Stimulated activated CD4-positive, alpha-beta T cell treated with anti-CD3 and anti-CD28 coated beads, Interleukin-12 subunit alpha, Interleukin-12 subunit beta, amount 100 ng/mL, for 24 hours (primary cell): ENCODE data around the gene MARF1.
"Not testable (repeated sequence)": the region's sequence is repeated elsewhere in the genome, so short reads cannot be mapped to it uniquely, and the experiment has no call there.

Experiments used
- DNase-seq, 2 experiments: peaks; one replicate each; pipeline ENCODE4 v3.0.0-alpha.2; 2020; ENCODE audit warnings: low read depth in 2 of 2

The MARF1 gene

DNA sequence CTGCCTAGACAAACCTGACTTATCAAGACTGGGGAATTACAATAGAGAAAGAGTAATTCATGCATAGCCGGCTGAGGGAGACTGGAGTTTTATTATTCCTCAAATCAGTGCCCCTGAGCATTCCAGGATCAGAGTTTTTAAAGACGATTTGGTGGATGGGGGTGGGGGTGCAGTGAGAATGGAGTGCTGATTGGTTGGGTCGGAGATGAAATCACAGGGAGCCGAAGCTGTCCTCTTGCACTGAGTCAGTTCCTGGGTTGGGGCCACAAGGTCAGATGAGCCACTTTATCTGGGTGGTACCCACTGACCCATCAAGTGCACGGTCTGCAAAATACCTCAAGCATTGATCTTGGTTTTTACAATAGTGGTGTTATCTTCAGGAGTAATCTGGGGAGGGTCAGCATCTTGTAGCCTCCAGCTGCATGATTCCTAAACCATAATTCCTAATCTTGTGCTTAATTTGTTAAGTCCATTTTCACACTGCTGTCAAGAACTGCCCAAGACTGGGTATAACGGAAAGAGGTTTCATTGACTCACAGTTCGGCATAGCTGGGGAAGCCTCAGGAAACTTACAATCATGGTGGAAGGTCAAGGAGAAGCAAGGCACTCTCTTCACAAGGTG lies 69.6 kb downstream of the MARF1 start:
- no peak for DNase-seq

DNA sequence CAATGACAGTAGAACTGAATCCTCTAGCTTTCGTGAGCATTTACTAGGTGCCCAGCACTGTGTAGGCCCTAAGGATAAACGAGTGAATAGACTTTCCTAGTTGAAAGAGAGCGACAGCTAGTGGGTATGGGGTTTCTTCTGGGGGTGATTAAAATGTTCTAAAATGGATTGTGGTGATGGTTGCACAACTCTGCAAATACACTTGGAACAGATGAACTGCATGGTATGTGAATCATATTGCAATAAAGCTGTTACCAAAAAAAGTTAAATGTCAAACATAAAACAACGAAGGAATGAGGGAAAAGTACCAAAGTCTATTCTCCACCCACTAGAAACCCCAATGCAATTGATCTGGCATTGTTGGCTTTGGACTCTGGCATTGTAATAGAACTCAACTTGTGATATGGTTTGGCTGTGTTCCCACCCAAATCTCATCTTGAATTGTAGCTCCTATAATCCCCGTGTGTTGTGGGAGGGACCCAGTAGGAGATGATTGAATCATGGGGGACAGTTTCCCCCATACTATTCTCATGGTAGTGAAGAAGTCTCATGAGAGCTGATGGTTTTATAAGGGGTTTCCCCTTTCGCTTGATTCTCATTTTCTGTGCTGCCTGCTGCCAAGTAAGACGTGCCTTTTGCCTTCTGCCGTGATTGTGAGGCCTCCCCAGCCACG lies 70.5 kb downstream of the MARF1 start:
- DNase-seq = no peak

DNA sequence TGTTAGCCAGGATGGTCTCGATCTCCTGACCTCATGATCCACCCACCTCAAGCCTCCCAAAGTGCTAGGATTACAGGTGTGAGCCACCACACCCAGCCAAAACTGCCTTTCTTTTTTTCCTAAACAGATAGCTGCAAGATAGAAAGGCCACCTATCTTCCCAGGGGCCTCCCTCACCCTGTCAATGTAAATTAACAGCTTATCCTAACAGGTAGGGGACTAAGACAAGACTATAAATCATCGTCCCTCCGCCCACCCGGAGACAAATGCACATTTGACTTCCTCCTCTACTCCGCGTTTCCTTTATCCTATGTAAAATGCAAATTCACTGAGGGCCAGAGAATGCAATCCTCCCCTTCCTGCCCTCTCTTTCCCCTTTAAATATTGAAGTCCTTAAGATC lies 71.4 kb downstream of the MARF1 start:
- DNase-seq = no peak

DNA sequence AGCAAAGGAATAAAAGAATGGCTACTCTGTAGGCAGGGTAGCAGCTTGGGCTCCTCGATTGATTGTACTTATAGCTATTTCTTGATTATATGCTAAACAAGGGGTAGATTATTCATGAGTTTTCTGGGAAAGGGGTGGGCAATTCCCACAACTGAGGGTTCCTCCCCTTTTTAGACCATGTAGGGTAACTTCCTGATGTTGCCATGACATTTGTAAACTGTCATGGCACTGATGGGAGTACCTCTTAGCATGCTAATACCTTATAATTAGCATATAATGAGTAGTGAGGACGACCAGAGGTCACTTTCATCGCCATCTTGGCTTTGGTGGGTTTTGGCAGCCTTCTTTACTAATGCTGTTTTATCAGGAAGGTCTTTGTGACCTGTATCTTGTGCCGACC lies 72.3 kb downstream of the MARF1 start:
- not testable (repeated sequence) for DNase-seq

- DNase-seq = no peak
Observed at GRCh38 chr16:15567823-15568222, 75.1 kb downstream of the MARF1 start.

- no peak for DNase-seq
Observed at GRCh38 chr16:15566095-15566494, 76.9 kb downstream of the MARF1 start.

GRCh38 chr16:15564604-15565339 lies 78.2 kb downstream of the MARF1 start:
- DNase-seq = no peak

DNA sequence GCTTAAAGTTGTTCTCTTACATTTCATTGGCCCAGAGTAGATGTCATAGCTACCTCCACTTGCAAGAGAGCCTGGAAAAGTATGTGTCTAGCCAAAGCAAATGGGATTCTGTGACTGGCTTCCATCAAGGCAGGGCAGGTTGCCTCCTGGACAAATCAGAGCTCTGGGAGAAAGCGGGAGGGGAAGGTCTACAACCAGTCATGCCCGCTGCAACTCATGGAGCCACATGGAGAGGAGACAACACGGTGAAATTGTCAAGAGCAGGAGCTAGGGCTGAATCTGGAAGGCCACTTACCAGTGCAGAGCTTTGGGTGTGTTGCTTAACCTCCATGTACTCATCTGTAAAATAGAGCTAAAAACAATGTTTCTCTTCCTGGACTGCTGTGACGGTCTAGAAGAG lies 83.8 kb downstream of the MARF1 start:
- DNase-seq = no peak

- DNase-seq = no peak
Observed at GRCh38 chr16:15557258-15557657, 85.7 kb downstream of the MARF1 start.

- DNase-seq = no peak
Observed at GRCh38 chr16:15556130-15556529, 86.8 kb downstream of the MARF1 start.

DNA sequence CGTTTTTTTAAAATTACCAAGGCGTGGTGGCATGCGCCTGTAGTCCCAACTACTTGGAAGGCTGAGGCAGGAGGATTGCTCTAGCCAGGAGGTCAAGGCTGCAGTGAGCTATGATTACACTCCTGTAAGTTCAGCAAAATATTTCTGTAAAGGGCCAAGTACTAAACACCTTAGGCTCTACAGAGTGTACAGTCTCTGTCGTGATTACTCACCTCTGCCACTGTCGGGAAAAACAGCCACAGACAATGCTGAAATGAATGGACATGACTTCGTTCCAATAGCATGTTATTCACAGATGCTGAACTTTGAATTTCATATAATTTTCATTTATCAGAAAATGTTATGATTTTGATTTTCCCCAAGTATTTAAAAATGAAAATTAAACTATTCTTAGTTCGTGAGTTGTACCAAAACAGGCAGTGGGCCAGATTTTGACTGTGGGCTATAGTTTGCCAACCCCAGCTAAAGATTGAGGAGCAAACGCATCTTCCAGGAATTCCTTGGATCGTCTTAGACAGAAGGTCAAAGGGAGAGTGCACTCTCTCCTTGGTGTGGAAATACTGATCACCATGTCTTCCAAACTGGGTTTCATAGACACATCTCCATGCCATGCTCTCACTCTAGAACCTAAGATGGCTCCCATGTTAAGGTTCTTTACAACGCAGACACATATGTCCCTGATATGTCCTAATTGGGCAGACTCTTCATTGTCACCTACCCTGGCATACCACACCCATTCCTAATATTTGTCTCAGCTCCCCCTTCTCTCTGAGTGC lies 89.5 kb downstream of the MARF1 start:
- no peak for DNase-seq

GRCh38 chr16:15552507-15552906 lies 90.4 kb downstream of the MARF1 start:
- DNase-seq = no peak

DNA sequence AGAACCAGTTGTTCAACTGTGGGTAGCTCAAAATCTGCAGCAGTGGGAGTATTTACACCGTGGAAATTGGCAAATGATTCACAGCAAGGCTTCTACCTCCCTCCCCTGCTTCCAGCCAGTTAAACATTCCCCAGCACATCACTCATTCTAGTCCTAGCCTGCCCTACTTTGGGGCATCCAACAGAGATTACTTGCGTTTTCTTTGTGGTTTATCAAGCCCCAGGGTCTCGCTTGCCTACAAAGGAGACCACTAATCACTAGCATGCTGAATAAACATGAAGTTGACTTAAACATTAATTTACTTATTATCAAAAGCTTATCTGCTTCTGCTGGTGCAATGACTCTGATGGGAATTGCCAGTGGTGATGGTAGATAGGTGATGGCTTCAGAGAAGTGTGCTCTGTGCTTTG lies 94.5 kb downstream of the MARF1 start:
- no peak for DNase-seq

- no peak for DNase-seq
Observed at GRCh38 chr16:15547768-15548096, 95.2 kb downstream of the MARF1 start.

- not testable (repeated sequence) for DNase-seq
Observed at GRCh38 chr16:15547072-15547767, 95.7 kb downstream of the MARF1 start.

DNA sequence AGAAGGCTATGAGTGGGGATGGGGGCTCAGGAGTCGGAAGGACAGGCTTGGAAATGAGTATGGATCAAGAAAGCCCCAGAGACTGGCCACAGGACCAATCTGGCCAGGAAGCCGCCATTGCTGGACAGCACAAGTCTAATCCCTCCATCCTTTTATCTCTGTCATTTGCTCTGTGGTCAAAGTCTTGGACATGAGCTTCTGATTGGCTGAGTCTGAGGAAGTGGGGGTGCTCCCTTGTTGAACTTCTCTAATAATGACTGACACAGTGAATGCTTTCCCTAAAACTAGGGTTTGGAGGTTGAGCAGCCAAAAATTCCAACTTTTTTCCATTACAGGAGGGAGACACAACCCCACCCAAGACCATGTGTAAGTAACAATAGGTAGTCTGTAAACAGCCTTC lies 97.4 kb downstream of the MARF1 start:
- no peak for DNase-seq

- no peak for DNase-seq
Observed at GRCh38 chr16:15544405-15544804, 98.5 kb downstream of the MARF1 start.
